HG02678 (cell line): ENCODE measurements around the gene MARVELD3.
"Not testable (repeated sequence)": the region's sequence is repeated elsewhere in the genome, so short reads cannot be mapped to it uniquely, and the experiment has no call there.

Experiments
- ATAC-seq: cut with Tn5 transposase; IDR thresholded peaks from one replicate; pipeline ENCODE4 v1.9.1; 2021; ENCODE audit warnings: mild to moderate bottlenecking, moderate library complexity; ENCODE audit not compliant: unreplicated experiment

The MARVELD3 gene

GRCh38 chr16:71670537-71670936 is 44.6 kb downstream of the MARVELD3 start:
- ATAC-seq = no peak

GRCh38 chr16:71671165-71671564 is 45.2 kb downstream of the MARVELD3 start:
- no peak for ATAC-seq

GRCh38 chr16:71672125-71672524 is 46.1 kb downstream of the MARVELD3 start:
- no peak for ATAC-seq

DNA sequence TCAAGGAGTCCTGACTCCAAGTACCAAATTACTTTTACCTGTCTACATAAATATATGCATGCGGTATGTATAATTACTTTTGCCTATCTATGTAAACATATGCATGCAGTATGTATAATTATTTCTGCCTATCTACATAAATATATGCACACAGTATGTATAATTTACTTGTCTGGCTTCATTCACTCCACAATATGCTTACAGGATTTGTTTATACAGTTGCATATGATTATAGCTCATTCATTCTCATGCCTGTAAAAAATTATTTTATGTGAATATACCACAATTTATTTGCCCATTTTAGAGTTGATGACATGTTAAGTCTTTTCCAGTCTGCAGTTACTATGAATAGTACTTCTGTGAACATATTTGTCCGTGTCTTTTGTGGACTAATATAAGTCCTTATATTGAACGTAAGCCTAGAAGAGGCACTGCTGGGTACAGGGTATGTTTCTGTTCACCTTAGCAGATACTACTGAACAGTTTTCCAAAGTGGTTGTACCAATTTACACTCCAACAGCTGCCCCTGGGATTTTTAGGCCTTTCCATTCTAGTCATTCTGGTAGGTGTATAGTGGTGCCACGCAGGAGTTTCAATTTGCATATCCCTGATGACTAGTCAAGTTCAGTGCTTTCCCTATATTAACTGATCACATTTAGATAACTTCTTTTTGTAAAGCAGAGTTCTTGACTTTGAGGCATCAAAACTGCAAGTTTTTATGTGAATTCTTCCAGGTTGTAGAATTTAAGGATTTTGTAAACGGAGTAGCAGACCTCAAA is 47.0 kb downstream of the MARVELD3 start:
- no peak for ATAC-seq

DNA sequence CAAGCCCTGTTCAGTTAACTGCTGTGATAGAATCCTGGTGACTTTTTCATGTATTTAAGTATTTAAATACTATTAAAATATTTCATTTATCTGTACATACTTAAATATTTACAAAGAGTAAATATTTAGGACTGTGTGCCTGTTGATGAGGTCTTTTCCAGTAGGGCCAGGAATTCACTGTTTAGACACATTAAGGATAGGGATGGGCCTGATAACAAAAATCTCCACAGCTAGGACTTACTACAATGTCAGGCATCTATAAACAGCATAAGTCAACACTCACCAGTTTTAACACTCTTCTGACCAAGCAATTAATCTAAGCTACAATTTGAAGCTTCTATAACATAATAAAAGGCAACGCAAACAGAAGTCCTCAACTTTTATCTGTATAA is 47.6 kb downstream of the MARVELD3 start:
- ATAC-seq = no peak

- ATAC-seq = no peak
These were observed 48.2 kb downstream of the MARVELD3 start for GRCh38 chr16:71674229-71674628.

DNA sequence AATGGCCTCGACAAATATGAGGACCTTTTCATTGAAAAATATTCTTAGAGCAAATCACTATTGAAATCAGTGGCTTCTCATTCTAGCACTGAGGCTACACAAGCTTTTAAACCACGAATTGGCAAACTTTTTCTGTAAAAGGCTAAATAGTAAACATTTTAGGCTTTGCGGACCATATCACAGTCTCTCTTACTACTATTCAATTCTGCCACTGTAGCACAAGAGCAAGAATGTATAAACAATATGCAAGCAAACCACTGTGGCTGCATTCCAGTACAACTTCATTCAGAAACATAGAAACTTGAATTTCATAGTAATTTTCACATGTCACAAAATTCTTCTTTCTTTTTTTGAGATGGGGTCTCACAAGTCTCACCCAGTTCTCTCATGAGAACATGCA is 49.4 kb downstream of the MARVELD3 start:
- ATAC-seq = no peak

GRCh38 chr16:71676236-71676635 is 50.3 kb downstream of the MARVELD3 start:
- ATAC-seq = no peak

DNA sequence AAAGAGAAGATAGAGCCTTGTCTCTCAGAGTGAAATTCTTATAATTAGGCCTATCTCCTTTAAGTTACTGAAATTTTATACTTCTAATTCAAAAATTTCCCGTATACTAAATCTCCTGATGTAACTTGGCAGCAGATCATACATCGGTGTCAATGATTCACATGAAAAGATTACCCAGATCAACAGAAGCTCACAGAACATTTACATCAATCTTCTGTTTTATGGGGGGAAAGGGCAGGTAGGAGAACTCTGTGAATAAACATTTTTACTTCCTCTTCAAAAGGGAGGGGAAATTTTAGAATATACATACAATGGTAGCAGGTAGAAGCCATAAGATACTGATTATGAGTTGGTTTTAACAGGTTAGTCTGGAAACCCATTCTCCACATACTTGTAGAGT is 55.4 kb downstream of the MARVELD3 start:
- ATAC-seq = no peak

GRCh38 chr16:71684280-71684679 is 58.3 kb downstream of the MARVELD3 start:
- ATAC-seq = not testable (repeated sequence)
